WTC11 (cell line): ENCODE data around the gene RASSF8.

ENCODE experiments used
- CREB1 ChIP-seq: sonication (generic); formaldehyde crosslinking; IDR thresholded peaks from 2 replicates; pipeline ENCODE4 v1.8.0; 2023; ENCODE audit warnings: mild to moderate bottlenecking, missing genetic modification reagents
- CTCF ChIP-seq: fragments of 200-600 bp; IDR thresholded peaks from 2 replicates; pipeline ENCODE4 v1.8.0; 2022; ENCODE audit warnings: antibody characterized with exemption
- FOXP1 ChIP-seq: sonication (generic); formaldehyde crosslinking; IDR thresholded peaks from 2 replicates; pipeline ENCODE4 v1.8.0; 2022; ENCODE audit warnings: missing genetic modification reagents, mild to moderate bottlenecking, moderate library complexity, borderline replicate concordance
- ZNF138 ChIP-seq: sonication (generic); formaldehyde crosslinking; conservative IDR thresholded peaks from 2 replicates; pipeline ENCODE4 v1.8.1; 2022; ENCODE audit warnings: mild to moderate bottlenecking, moderate library complexity, missing genetic modification reagents
- TF ChIP-seq, protein P1 (sequence below): sonication (generic); formaldehyde crosslinking; IDR thresholded peaks from 2 replicates; pipeline ENCODE4 v1.8.0; 2022; ENCODE audit warnings: mild to moderate bottlenecking, missing genetic modification reagents
- TF ChIP-seq, protein P2 (sequence below): sonication (generic); formaldehyde crosslinking; IDR thresholded peaks from 2 replicates; pipeline ENCODE4 v1.8.1; 2023; ENCODE audit warnings: mild to moderate bottlenecking, missing genetic modification reagents, moderate library complexity
- TF ChIP-seq, protein P3 (sequence below): sonication (generic); formaldehyde crosslinking; IDR thresholded peaks from 2 replicates; pipeline ENCODE4 v1.8.1; 2022; ENCODE audit warnings: low read depth, mild to moderate bottlenecking, moderate library complexity, missing genetic modification reagents, borderline replicate concordance

- TF ChIP-seq, protein P1, sequence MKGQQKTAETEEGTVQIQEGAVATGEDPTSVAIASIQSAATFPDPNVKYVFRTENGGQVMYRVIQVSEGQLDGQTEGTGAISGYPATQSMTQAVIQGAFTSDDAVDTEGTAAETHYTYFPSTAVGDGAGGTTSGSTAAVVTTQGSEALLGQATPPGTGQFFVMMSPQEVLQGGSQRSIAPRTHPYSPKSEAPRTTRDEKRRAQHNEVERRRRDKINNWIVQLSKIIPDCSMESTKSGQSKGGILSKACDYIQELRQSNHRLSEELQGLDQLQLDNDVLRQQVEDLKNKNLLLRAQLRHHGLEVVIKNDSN (CRISPR knock-in tag) = no peak
- TF ChIP-seq CTCF = no peak
- TF ChIP-seq, protein P2, sequence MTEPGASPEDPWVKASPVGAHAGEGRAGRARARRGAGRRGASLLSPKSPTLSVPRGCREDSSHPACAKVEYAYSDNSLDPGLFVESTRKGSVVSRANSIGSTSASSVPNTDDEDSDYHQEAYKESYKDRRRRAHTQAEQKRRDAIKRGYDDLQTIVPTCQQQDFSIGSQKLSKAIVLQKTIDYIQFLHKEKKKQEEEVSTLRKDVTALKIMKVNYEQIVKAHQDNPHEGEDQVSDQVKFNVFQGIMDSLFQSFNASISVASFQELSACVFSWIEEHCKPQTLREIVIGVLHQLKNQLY = no peak
- TF ChIP-seq FOXP1 (CRISPR knock-in tag) = no peak
- TF ChIP-seq, protein P3, sequence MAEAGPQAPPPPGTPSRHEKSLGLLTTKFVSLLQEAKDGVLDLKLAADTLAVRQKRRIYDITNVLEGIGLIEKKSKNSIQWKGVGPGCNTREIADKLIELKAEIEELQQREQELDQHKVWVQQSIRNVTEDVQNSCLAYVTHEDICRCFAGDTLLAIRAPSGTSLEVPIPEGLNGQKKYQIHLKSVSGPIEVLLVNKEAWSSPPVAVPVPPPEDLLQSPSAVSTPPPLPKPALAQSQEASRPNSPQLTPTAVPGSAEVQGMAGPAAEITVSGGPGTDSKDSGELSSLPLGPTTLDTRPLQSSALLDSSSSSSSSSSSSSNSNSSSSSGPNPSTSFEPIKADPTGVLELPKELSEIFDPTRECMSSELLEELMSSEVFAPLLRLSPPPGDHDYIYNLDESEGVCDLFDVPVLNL (CRISPR knock-in tag) = no peak
- TF ChIP-seq ZNF138 (CRISPR knock-in tag) = no peak
- TF ChIP-seq CREB1 (CRISPR knock-in tag) = no peak
Measured at GRCh38 chr12:26009593-26009992, 51.1 kb downstream of the RASSF8 start.
